ENCODE data around the gene P4HA2.
"Not testable (repeated sequence)": the region's sequence is repeated elsewhere in the genome, so short reads cannot be mapped to it uniquely, and the experiment has no call there.

The P4HA2 gene

DNA sequence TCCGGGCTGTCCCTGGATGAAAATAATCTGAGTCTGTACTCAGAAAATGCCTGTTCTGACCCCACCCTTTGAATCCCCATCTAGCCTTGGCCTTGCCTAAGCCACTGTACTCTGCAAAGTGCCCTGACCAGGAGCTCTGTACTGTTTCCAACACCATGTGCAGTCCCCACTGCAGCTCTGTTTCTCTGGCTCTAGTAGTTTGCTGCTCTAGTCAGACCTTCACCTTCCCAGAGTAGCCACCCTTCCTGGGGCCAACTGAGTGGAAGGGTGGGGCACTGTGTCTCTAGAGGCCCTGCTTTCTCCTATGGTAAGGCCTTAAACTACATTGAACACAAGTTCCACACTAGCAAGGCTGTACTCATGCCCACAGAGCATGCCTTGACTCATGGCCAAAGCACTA is 31.9 kb downstream of the P4HA2 start:
- no peak for DNase-seq

DNA sequence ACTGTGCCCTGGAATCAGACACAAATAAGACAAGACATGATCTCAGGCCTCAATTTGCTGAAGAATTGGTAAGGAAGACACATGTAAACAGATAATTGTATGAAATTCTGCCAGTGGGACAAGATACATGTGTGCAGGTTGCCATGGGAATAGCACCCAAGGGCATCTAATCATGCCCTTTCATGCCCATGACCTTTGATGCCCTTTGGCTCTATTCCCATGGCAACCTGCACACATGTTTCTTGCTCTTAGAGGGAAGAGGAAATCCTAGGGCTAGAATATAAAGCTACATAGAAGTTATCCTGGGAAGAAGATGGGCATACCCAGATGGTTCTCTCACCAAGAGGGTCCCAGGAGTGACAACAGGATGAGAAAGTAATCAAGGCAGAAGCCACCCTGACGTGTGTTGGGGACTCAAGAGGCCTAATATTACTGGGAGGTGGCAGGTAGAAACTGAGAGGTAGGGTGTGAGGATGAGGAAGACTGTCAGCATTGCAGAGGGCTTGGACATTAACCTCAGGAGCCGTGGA is 34.4 kb downstream of the P4HA2 start:
- no peak for DNase-seq

DNA sequence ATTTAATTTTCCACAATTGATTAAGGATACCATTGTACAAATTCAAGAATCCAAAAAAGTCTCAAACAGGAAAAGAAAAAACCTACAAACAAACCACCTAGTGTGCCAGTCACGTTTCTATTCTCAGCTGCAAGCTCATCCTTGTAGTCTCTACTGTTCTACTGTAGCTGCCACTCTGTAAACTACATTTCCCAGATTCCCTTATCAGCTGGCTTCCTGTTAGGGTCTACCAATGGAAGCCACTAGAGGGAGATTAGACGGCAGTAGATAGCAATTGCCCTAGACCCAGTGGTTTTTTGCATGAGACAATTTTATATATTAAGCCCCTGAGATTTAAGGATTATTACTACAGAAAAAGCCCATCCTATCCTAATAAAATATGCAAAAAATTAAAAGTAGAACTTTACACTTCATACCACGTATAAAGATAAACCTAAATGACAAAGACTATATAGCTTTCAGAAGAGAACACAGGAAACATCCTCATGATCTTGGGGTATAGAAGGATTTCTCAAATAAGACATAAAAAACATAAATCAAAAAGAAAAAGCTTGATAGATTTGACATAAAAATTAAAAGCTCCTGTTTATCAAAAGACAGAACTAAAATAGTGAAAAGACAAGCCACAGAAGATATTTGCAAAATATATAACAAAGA is 37.4 kb downstream of the P4HA2 start:
- peak; percentile 8 for DNase-seq

DNA sequence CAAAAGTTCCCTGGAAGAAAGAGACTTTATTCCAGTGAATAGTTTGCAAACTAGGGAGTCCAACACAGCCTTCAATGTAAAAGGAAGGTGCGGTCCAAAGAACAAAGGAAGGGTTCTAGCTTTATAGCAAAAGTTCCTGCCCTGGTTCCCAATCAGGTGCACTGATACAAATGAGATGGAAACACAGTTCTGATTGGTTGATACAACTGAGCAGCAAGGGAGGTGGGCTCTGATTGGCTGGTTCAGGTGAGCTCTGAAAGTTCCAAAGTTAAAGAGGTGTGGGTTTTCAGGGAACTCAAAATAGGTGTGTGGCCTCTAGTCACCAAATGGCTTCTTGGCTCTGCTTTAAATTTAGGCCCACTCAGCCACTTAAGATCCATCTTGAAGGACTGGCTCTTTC is 43.1 kb downstream of the P4HA2 start:
- no peak for DNase-seq

DNA sequence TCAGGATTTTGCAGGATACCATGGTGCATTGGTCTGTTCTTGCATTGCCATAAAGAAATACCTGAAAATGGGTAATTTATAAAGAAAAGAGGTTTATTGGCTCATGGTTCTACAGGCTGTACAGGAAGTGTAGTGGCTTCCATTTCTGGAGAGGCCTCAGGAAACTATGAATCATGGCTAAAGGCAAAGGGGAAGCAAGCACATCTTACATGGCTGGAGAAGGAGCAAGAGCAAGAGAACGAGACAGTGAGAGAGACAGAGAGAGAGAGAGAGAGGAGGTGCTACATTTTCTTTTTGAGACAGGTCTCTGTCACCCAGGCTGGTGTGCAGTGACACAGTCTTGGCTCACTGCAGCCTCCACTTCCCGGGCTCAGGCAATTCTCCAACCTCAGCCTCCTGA is 43.9 kb downstream of the P4HA2 start:
- DNase-seq = no peak

DNA sequence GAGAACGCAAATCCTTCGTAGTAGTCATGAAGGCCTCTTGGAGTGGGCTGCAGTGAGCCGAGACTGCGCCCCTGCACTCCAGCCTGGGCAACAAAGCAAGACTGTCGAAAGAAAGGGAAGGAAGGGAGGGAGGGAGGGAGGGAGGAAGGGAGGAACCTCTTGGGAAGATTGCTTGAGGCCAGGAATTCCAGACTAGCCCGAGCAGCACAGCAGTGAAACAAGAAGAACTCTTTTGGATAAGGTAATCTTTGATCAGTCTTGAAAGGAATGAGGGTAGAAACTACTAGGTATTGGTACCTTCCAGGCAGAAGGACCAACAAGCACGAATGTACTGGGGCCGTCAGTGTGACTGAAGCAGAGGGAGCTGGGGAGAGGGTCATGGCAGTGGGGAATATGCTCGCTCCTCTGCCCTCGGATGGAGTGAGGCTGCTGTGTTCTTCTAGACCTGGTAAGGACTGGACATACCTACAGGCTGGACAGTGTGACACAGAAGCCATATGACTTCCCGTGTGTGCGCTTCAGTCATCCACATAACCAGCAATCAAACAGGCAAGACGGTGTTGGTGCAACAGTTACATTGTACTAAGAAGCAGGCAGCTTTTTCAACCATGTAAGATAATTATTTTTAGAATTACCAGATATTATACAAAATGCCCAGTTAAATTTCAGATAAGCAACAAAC is 45.2 kb downstream of the P4HA2 start:
- no peak for DNase-seq

DNA sequence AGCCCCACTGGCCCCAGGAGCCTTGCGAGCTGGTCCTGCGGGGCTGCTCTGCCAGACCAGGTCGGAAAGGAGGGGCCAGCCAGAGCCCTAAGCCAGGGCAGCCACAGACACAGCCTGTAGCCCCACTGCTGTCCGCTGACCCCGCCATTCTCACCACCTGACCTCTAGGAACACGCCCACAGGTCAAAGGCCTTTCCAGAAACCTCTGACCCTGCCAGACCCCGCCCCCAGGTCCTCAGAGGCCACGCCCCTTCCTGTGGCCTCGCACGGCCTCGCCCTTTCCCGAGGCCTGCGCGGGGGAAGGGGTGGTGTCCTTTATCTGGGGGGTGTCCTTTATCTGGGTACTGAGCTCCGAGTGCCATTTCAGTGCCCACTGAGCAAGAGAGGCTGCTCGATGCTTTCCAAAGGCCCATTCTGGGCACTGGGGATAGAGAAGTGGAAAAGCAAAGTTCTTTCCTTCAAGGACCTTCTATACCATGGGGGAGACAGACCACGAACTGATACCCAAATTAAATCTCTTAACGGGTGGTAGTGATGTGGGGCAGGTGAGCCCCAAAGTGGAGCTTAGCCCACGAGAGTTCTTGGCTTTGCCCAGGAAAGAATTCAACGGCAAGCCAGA is 46.5 kb downstream of the P4HA2 start:
- no peak for DNase-seq

DNA sequence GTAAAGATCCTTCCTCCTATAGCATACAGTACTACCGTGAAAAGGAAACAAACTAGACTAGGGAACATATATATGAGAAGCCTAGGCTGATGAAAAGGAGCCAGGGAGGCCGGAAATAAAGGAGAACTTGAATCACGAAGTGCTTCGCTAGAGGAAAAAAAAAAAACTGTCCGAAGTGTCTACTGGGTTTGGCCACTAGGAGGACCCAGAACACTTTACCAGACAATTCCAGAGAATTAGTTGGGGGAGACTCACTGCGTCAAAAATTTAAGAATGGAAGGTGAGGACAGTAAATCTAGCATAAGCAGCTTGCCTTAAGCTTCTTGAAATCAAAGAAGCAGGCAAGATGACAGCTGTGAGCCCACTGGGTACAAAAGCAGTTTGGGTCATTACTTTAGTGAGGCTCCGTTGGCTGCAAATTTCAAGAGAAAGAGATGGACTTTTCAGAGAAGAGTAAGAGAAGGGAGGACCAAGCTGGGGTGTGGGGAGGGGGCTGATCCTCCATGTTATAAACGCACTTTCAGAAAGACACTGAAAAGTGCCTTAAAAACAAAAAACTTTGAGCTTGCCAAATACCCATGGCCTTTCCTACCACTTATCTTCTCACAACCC is 47.4 kb downstream of the P4HA2 start:
- no peak for DNase-seq

DNA sequence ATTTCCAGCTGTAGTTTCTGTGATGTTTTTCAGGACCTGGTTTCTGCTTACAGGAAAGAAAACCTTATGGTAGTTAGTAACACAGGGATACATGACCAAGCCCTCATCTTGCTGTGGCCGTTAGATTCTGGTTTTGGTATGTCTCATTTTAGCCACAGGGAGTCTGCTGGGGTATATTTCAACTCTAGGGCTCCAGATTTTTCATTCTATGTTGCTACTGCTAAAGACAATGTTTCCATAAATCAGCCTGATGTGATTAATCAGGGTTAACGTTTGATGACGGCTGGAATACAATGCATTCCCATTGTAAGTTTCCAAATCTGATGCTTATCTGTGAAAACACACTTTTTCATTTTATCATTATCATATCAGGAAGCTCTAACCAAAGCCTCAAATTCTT is 48.2 kb downstream of the P4HA2 start:
- DNase-seq = no peak

DNA sequence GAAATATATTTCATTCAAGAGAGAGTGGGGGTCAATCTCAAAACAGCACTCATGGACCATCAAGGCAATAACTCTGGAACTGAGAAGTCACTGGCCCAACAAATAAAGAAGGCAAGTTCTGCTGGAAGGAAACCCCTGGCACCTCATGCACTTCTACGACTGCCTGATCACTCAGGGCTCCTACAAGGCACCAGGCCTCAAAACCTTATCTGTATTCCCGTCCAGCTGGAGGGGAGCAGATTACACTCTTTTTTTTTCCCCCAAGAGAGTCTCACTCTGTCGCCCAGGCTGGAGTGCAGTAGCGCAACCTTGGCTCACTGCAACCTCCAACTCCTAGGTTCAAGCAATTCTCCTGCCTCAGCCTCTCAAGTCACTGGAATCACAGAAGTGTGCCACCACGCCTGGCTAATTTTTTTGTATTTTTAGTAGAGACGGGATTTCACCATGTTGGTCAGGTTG is 49.9 kb downstream of the P4HA2 start:
- DNase-seq = no peak

DNA sequence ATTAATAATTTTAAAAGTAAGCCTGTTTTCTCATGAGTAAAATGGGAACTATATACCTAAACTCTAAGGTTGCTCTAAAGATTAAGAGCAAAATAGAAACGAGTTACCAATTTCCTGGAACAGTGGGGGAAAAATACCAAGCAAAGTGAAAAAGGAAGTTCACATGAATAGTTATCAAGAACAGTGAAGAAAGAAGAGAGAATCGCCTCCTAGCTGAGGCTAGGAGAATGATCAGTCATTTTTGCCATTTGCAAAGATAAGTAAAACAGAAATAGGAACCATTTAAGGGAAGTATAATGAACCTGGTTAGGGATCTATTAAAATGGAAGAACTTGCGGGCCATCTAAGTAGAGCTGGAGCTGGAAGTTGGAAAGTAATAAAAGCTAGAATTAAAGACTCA is 50.7 kb downstream of the P4HA2 start:
- no peak for DNase-seq

DNA sequence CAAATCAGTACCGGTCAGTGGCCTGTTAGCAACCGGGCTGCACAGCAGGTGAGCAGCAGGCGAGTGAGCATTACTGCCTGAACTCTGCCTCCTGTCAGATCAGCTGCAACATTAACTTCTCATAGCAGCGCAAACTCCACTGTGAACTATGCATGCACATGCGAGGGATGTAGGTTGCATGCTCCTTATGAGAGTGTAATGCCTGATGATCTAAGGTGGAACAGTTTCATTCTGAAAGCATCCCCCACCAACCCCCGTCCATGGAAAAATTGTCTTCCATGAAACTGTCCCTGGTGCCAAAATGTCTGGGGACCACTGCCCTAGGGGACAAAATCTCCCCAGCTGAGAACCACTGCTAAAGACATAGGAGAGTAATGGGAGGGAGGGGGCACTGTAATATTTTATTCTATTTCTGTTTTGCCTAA is 51.1 kb downstream of the P4HA2 start:
- DNase-seq = no peak

DNA sequence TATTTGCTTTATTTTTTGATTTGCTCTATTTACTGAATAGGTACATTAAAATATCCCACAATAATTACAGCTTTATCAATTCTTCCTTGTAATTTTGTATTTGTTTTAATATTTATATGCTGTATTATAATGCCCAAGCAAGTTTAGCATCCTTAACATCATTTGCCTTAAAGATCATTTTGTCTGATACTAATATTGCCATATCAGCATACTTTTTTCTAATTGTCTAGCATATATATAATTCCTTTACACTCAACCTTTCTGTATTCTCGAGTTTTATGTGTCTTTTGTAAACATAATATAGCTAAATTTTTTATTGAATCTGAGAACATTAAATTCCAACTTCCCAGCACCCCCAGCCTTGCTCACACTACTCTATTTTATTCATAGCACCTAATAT is 64.7 kb downstream of the P4HA2 start:
- no peak for DNase-seq

DNA sequence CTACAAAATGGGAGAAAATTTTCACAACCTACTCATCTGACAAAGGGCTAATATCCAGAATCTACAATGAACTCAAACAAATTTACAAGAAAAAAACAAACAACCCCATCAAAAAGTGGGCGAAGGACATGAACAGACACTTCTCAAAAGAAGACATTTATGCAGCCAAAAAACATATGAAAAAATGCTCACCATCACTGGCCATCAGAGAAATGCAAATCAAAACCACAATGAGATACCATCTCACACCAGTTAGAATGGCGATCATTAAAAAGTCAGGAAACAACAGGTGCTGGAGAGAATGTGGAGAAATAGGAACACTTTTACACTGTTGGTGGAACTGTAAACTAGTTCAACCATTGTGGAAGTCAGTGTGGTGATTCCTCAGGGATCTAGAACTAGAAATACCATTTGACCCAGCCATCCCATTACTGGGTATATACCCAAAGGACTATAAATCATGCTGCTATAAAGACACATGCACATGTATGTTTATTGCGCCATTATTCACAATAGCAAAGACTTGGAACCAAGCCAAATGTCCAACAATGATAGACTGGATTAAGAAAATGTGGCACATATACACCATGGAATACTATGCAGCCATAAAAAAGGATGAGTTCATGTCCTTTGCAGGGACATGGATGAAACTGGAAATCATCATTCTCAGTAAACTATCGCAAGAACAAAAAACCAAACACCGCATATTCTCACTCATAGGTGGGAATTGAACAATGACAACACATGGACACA is 65.9 kb downstream of the P4HA2 start:
- not testable (repeated sequence) for DNase-seq

DNA sequence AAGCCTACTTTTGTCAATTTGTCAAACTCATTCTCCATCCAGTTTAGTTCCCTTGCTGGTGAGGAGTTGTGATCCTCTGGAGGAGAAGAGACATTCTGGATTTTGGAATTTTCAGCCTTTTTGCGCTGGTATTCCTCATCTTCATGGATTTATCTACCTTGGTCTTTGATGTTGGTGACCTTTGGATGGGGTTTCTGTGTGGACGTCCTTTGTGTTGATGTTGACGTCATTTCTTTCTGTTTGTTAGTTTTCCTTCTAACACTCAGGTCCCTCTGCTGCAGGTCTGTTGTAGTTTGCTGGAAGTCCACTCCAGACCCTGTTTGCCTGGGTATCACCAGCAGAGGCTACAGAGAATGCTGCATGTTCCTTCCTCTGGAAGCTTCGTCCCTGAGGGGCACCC is 71.2 kb downstream of the P4HA2 start:
- DNase-seq = no peak

DNA sequence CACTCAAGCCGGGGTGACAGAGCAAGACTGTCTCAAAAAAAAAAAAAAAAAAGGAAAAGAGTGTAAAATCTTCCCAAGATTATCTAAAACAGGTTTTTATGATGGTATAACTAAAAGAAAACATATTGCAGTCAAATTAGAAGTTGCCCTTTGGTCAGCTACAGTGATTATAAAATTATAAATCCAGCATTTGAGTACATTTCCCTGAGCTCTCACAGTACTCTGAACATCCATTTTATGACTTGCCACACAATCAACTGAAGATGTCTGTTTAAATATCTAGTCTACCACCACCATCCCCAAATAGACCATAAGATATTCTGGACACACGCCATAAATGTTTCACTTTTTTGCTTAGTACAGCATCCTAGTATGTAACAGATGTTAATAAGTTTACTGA is 77.1 kb downstream of the P4HA2 start:
- no peak for DNase-seq

DNA sequence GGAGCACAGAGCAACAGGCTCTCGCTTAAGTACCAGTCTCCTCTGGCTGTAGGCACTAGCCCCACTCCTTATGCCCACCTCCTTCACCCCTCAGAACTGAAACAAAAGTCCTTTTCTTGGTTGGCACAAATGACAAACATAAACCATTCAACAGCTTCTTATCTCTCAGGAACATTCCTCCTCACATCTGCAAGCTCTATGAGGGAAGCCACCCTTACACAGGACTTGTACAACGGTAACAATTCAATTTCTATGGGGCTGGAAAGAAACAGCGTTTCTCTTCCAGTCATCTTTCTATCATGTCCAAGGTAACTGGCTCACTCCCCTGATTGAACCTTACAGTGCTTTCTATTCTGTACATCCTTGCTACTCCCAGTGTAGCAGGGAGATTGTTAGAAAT is 80.0 kb downstream of the P4HA2 start:
- no peak for DNase-seq

DNA sequence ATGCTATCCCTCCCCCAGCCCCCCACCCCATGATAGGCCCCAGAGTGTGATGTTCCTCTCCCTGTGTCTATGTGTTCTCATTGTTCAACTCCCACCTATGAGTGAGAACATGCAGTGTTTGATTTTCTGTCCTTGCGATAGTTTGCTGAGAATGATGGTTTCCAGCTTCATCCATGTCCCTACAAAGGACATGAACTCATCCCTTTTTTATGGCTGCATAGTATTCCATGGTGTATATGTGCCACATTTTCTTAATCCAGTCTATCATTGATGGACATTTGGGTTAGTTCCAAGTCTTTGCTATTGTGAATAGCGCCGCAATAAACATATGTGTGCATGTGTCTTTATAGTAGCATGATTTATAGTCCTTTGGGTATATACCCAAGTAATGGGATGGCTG is 82.3 kb downstream of the P4HA2 start:
- not testable (repeated sequence) for DNase-seq

DNA sequence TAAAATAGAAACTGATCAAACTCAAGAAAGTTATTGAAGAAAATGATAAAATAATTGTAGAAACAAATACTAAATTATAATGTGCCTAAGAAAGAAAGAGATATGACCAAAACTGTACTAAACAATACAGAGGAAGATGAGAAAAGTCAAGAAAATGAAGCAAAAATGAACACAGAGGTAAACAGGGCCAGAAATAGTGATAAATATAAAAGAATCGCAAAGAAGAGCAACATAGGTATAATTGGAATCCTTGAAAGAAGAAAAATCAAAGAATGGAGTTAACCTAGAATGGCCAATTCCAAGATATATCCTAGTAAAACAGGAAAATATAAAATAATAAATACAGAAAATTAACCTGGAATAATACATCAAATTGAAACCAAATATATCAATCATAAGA is 84.5 kb downstream of the P4HA2 start:
- no peak for DNase-seq

DNA sequence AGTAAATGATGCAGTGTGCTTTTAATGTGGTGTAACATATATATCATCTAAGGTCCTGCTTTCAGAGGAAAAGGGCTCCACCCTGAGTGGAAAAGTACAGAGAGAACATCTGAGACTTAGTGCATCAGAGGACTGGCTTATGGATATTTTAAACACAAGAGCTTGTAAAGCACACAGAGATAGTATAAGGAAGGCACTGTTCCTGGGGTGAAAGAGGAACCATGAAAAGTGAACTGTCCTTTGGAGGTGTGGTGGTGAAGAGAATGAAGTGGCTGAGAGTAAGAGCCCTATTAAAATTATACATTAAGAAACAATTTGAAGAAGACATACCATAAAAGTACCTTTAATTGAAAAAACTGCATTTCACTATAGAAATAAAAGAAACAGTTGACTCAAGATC is 85.2 kb downstream of the P4HA2 start:
- DNase-seq = no peak
